Measurements from ENCODE around the gene MAPKAP1. TPM values are rescaled to one million over a fixed set of nuclear protein-coding genes. Genes with fewer than 3 reads are reported as not detected.
A peak's percentile ranks its signal among the peaks of the same experiment; 100 is the strongest.

MAPKAP1 gene
- total RNA-seq, 1 donor from 2014 or later, result 62.9 TPM

DNA sequence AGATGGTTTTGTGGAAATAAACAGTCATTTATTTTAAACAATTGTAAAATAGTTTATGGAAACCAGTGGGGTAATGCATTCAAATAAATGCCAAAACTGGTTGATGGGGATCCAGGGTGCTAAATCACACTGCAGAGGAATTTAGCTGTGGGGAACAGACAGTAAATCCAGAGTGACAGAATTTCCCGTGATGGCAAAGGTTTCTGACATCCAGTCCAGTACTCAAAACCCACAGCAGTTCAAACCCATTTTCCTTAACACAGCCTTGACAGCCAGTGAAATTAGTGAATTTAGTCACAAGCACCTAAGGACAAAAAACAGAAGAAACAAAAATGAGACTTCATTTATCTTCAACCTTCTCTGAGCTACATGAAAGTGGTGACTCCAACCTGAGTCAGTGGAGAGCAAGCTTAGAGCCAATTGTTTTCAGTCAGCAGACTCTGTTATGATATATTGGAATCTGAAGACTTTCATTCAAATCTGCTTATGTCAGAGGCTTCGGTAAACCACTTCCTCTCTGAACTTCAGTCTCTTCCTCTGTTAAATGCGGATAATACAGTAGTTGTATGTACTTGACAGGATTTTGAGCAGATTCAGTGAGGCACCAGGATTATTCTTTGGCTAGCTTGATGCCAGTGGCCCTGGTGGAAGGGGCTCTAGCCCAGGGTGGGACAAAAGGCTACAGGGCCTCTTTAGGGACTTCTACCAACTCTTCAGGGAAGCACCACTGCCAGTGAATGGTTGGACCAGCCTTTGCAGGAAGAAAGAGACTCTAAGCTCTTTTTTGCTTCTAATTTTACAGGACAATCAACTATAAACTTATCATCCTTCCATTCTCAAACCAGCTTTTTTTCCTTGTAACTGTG is 185.3 kb downstream of the MAPKAP1 start:
- H3K9me3 Mint-ChIP-seq, result no peaks in the 10 kb centered on the region
- H3K27me3 Mint-ChIP-seq (ENCODE audit: low read depth), result no peaks in the 10 kb centered on the region
- H3K4me3 Mint-ChIP-seq, result no peak overlapping the region
- DNase-seq (ENCODE audit: low spot score in 2 of 2, unreplicated experiment in 2 of 2), result no peak
- H3K4me1 Mint-ChIP-seq, result peaks cover 48% of the 10 kb centered on the region
- peaks cover 1% of the 10 kb centered on the region for H3K36me3 Mint-ChIP-seq
- peak overlapping the region; percentile 70 for H3K27ac Mint-ChIP-seq
- TF ChIP-seq, protein P1, sequence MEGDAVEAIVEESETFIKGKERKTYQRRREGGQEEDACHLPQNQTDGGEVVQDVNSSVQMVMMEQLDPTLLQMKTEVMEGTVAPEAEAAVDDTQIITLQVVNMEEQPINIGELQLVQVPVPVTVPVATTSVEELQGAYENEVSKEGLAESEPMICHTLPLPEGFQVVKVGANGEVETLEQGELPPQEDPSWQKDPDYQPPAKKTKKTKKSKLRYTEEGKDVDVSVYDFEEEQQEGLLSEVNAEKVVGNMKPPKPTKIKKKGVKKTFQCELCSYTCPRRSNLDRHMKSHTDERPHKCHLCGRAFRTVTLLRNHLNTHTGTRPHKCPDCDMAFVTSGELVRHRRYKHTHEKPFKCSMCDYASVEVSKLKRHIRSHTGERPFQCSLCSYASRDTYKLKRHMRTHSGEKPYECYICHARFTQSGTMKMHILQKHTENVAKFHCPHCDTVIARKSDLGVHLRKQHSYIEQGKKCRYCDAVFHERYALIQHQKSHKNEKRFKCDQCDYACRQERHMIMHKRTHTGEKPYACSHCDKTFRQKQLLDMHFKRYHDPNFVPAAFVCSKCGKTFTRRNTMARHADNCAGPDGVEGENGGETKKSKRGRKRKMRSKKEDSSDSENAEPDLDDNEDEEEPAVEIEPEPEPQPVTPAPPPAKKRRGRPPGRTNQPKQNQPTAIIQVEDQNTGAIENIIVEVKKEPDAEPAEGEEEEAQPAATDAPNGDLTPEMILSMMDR (IDR thresholded peaks at IDR 0.05; ENCODE audit: unreplicated experiment), result no peak

DNA sequence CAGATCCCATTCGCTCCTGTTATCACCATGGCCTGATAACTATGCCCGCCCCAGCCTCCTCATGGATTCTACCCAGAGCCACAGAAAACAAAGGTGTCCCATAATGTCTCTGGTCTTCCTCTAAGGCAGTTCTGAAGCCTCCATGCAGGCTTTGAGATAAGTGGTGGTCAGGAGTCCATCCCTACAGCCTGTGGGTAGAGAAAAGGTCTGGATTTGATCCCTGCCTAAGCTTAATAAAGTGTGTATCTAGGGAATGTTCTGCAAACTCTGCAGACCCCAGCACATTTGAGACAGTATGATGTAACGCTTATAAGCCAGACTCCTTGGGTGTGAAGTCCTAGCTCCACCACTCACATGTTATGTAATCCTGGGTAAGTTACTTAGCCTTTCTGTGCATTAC is 187.3 kb downstream of the MAPKAP1 start:
- Mint-ChIP-seq H3K36me3 (peaks cover 1% of the 10 kb centered on the region), H3K4me1 (peaks cover 60% of the 10 kb centered on the region), H3K9me3 (no peaks in the 10 kb centered on the region), H3K27me3 (ENCODE audit: low read depth) (no peaks in the 10 kb centered on the region), H3K27ac (no peak overlapping the region), H3K4me3 (no peak overlapping the region)
- DNase-seq (ENCODE audit: low spot score in 2 of 2, unreplicated experiment in 2 of 2), result no peak
- TF ChIP-seq, protein P1 (IDR thresholded peaks at IDR 0.05; ENCODE audit: unreplicated experiment), result no peak

DNA sequence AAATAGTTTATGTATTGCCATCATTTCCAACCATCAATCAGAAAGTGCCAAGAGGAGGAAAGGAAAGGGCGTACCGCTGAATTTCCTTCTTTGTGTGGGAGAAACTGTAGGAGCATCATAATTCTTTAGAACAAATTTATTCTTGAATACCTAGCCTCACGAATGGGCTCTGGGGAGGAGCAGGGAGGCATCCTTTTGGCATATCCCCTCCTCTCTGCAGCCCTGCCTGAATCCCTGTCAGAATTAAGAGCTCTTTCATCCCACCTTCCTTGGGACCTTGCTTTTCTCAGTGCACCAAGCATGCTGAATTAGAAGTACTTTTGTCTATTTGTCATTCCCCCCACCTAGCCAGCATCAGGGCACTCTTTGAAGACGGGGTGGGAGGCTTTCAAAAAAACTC is 189.4 kb downstream of the MAPKAP1 start:
- Mint-ChIP-seq H3K27me3 (ENCODE audit: low read depth) (no peaks in the 10 kb centered on the region), H3K9me3 (no peaks in the 10 kb centered on the region), H3K36me3 (no peaks in the 10 kb centered on the region), H3K4me3 (no peak overlapping the region), H3K27ac (peak overlapping the region; percentile 54), H3K4me1 (peaks cover 63% of the 10 kb centered on the region)
- no peak for DNase-seq (ENCODE audit: low spot score in 2 of 2, unreplicated experiment in 2 of 2)
- TF ChIP-seq, protein P1 (IDR thresholded peaks at IDR 0.05; ENCODE audit: unreplicated experiment), result no peak

DNA sequence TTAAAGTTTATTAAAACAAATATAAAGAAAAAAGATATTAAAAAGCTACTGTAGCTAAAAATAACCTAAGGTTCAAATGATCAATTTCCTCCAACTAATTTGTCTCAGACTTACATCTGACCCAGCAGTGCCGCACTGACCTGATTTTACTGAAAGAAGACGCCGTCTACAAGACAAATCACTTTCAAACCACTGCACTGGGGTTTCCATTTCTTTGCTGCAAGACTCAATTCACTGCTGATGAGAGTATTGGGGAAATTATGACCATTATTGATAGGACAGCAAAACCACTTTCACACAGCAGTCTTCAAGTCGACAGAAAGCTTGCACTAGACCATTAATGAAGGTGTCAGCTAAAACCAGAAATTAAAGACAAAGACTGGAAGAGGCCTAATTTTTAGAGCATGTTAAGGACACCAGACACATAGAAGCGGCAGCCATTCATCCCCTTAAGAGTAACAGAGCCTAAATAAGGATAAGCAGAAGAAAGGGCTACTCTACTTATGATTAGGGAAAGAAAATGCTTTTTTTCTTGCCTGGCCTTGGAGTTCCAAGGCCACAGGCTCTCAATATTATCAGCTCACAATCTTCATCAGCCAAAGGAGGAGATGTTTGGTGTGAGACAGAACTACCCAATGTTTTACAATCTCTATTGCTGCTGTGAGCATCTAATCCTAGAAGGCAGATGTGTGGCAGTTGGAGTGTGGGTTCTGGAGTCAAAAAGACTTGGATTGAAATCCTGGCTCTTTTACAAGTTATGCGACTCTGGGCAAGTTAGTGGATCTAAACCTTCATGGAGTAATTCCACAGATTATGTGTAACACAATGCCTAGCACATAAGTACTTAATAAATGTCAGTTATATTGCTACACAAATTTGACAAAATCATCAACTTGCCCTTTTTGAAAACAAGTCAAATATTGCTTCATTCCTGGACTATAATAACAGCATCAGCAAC is 190.7 kb downstream of the MAPKAP1 start:
- no peak overlapping the region for H3K27ac Mint-ChIP-seq
- no peaks in the 10 kb centered on the region for H3K27me3 Mint-ChIP-seq (ENCODE audit: low read depth)
- DNase-seq (ENCODE audit: low spot score in 2 of 2, unreplicated experiment in 2 of 2), result no peak
- TF ChIP-seq, protein P1 (IDR thresholded peaks at IDR 0.05; ENCODE audit: unreplicated experiment), result no peak
- peaks cover 62% of the 10 kb centered on the region for H3K4me1 Mint-ChIP-seq
- no peak overlapping the region for H3K4me3 Mint-ChIP-seq
- no peaks in the 10 kb centered on the region for H3K9me3 Mint-ChIP-seq
- H3K36me3 Mint-ChIP-seq, result no peaks in the 10 kb centered on the region

DNA sequence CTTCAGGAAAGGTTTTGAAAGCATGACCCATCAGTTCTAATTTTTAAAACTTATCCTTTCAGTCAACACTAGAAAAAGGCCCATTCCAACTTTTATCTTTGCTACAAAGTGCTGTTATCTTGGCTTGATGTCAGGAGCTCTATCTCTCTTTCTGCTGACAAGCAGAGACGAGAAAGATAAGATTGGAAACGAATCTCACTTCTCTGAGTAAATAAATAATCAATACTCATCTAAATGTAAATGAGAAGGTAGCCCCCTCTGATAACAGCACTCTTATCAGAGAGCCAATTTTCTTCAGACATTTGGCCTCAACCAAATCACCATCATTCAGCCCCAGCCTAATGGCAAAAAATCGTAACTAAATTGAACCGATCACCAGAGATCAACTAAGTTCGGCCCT is 191.7 kb downstream of the MAPKAP1 start:
- DNase-seq (ENCODE audit: low spot score in 2 of 2, unreplicated experiment in 2 of 2), result no peak
- Mint-ChIP-seq H3K4me1 (peaks cover 65% of the 10 kb centered on the region), H3K36me3 (no peaks in the 10 kb centered on the region), H3K27ac (no peak overlapping the region), H3K4me3 (no peak overlapping the region), H3K27me3 (ENCODE audit: low read depth) (no peaks in the 10 kb centered on the region), H3K9me3 (no peaks in the 10 kb centered on the region)
- TF ChIP-seq, protein P1 (IDR thresholded peaks at IDR 0.05; ENCODE audit: unreplicated experiment), result no peak
